ENCODE data around the gene C2CD2. TPM values are rescaled to one million over a fixed set of nuclear protein-coding genes. Genes with fewer than 3 reads are reported as not detected.

Gene C2CD2
- total and polyA plus RNA-seq, 2 of the 4 experiments (the other 2 are of a cell fraction) = 15.6 to 25.3 TPM

GRCh38 chr21:41878831-41879189 lies 75.0 kb downstream of the C2CD2 start:
- H2BK5ac ChIP-seq (ENCODE audit: low read depth, low read length, poor library complexity, severe bottlenecking) = peak overlapping the region; percentile 88
- DNase-seq (peak; percentile 81), ATAC-seq (ENCODE audit: low read depth) (peak; percentile 83)
- H3K9me3 ChIP-seq (ENCODE audit: control insufficient read depth, insufficient read depth, low read length) = no peaks in the 10 kb centered on the region
- H2AK5ac ChIP-seq (ENCODE audit: low read depth, low read length) = no peak overlapping the region
- in situ Hi-C loops (cut with MboI; ENCODE audit: low sequenced_read_pairs) (no loop called here), intact Hi-C loops (cut with micrococcal nuclease) (loop anchor here (2.0 kb wide), 3 partner anchors 130 to 264 kb away; no protein-coding TSS in a partner anchor), dilution Hi-C loops (cut with HindIII; ENCODE audit: low sequenced_read_pairs, unreplicated experiment) (no loop called here)
- H3K36me3 ChIP-seq (ENCODE audit: control insufficient read depth, insufficient read depth, low read length) = no peaks in the 10 kb centered on the region
- no peak overlapping the region for H3K4me2 ChIP-seq (ENCODE audit: low read depth, low read length)
- H4K20me1 ChIP-seq (ENCODE audit: insufficient read depth, low read length) = peaks cover 5% of the 10 kb centered on the region; the same call in 1 of the 2 replicates
- peaks cover 3% of the 10 kb centered on the region for H3K4me1 ChIP-seq (ENCODE audit: control insufficient read depth, insufficient read depth, low read length)
- ChIA-PET POLR2A (ENCODE audit: unreplicated experiment) (interaction anchor here (0.6 kb wide), 1 partner anchor 238 kb away, joined by 6 read pairs; no protein-coding TSS in a partner anchor), CTCF (no interaction called here)
- no peak overlapping the region for H3K14ac ChIP-seq (replicated peaks; ENCODE audit: low read depth, low read length)
- BruUV-seq (replicated peaks) = no TSS peak
- no peak overlapping the region for H4K91ac ChIP-seq (ENCODE audit: insufficient read depth, low read depth, low read length)
- H3K4ac ChIP-seq (ENCODE audit: low read depth, low read length) = no peak overlapping the region
- no peak overlapping the region for H3K18ac ChIP-seq (ENCODE audit: low read depth, low read length)
- H4K5ac ChIP-seq (ENCODE audit: low read depth, low read length) = no peak overlapping the region
- H3K56ac ChIP-seq (ENCODE audit: extremely low read depth, insufficient read depth, low read length) = no peak overlapping the region
- no peak overlapping the region for H2BK120ac ChIP-seq (ENCODE audit: low read depth, low read length)
- H2BK20ac ChIP-seq (ENCODE audit: low read depth, low read length) = no peak overlapping the region
- peaks cover 9 to 43% of the 10 kb centered on the region in 2 experiments for H3K79me1 ChIP-seq (ENCODE audit: low read depth in 1 of 2, low read length in 2 of 2)
- H3K9me1 ChIP-seq (ENCODE audit: insufficient read depth, low read length) = peaks cover 14% of the 10 kb centered on the region; the same call in 1 of the 2 replicates
- no peak overlapping the region for H3K23ac ChIP-seq (ENCODE audit: low read depth, low read length)
- no peaks in the 10 kb centered on the region for H3K27me3 ChIP-seq (ENCODE audit: control insufficient read depth, insufficient read depth, low read length)
- no peak overlapping the region; a peak in 1 of 4 replicates for H4K8ac ChIP-seq (ENCODE audit: low read depth in 2 of 2, low read length in 2 of 2)
- peak overlapping the region; percentile 88 for H2AFZ ChIP-seq (replicated peaks; ENCODE audit: low read length, poor library complexity)
- H3K4me3 ChIP-seq (ENCODE audit: insufficient read depth, low read depth, low read length) = peak overlapping the region; percentile 88
- no peak overlapping the region for H2BK15ac ChIP-seq (ENCODE audit: low read depth, low read length)
- 1% methylated on average over 20 of the region's 65 CpGs; no CpG with 5 or more reads in 1 of the 2 experiments for WGBS, 2 experiments (ENCODE audit: extremely low coverage in 2 of 2, insufficient read length in 1 of 2)
- no peak overlapping the region for H2AK9ac ChIP-seq (replicated peaks; ENCODE audit: low read depth, low read length, poor library complexity)
- 0 out of 2 replicates have a peak, but pooled peaks have one; percentile 61 for TF ChIP-seq MAZ (IDR thresholded peaks at IDR 0.05; ENCODE audit: borderline replicate concordance, low read depth, low read length)
- TF ChIP-seq SMC3 (IDR thresholded peaks at IDR 0.05; ENCODE audit: low read depth, low read length) = no peak
- H3K27ac ChIP-seq (ENCODE audit: insufficient read depth, low read length) = no peak overlapping the region
- no peak overlapping the region for H3K9ac ChIP-seq (ENCODE audit: low read depth, low read length)
